Psoas muscle (tissue), 8 donors: ENCODE results near the gene COCH. TPM values are rescaled to one million over a fixed set of nuclear protein-coding genes. Genes with fewer than 3 reads are reported as not detected.
"Not testable (repeated sequence)": the region's sequence is repeated elsewhere in the genome, so short reads cannot be mapped to it uniquely, and the experiment has no call there.

ENCODE experiments used
- ATAC-seq, 4 donors: fragments of 200-7000 bp; cut with Tn5 transposase; one replicate each; pipeline ENCODE4 v1.9.1; 2020; ENCODE audit warnings: moderate library complexity in 3 of 4, mild to moderate bottlenecking in 2 of 4
- DNase-seq, 2 donors: peaks; one replicate each; pipeline ENCODE4 v3.0.0-alpha.2; 2020
- H3K27ac ChIP-seq: fragments of 200-600 bp; one replicate; pipeline ENCODE4 v1.8.0; 2022
- H3K27me3 ChIP-seq, 3 donors: fragments of 200-600 bp in 1 of 3; one replicate each; pipeline versions ENCODE4 v1.6.1 to v1.8.0; 2013 to 2022; ENCODE audit warnings: low read length in 2 of 3, mild to moderate bottlenecking in 2 of 3, moderate library complexity in 1 of 3; ENCODE audit not compliant: insufficient read depth in 3 of 3
- H3K36me3 ChIP-seq, 2 donors: fragments of 200-600 bp in 1 of 2; one replicate each; pipeline versions ENCODE4 v1.6.1 to v1.8.0; 2013 to 2022; ENCODE audit warnings: low read depth in 1 of 2, mild to moderate bottlenecking in 1 of 2, moderate library complexity in 1 of 2; ENCODE audit not compliant: insufficient read depth in 1 of 2
- H3K4me1 ChIP-seq: fragments of 200-600 bp; one replicate; pipeline ENCODE4 v1.8.0; 2022
- H3K4me3 ChIP-seq: fragments of 200-600 bp; one replicate; pipeline ENCODE4 v1.8.0; 2022; ENCODE audit warnings: mild to moderate bottlenecking
- H3K9me3 ChIP-seq: fragments of 200-600 bp; one replicate; pipeline ENCODE4 v1.8.0; 2022
- CTCF ChIP-seq: fragments of 200-600 bp; IDR thresholded peaks from one replicate; pipeline ENCODE4 v1.8.0; 2022; ENCODE audit warnings: antibody characterized with exemption
- WGBS, 3 donors: extraction: QIAGEN DNeasy Blood & Tissue Kit; methylation state at CpG; one replicate each; pipeline versions ENCODE4 v1.1.6 to v1.1.7; 2013; 5-methylcytosine and 5-hydroxymethylcytosine counted together
- intact Hi-C, 2 donors: fragments of 100-400 bp; cut with DNase I; formaldehyde crosslinking; loops; one replicate each; pipeline versions ENCODE4 v1.11.0 to v1.14.2; 2022
- polyA plus RNA-seq, 3 donors: library from polyadenylated mRNA; stranded (reverse); fragments of 200-250 nt; gene quantifications; one replicate each; pipeline ENCODE4 v1.2.3, GENCODE V29; 2013
- total RNA-seq, 4 donors: library from RNA; stranded (reverse); fragmentation: NEBNext Ultra II Directional in 2 of 4; extraction: Animal tissue kit (Norgen Biotek cat#: 25700) in 2 of 4; gene quantifications; one replicate each; pipeline versions ENCODE4 v1.2.1 to v1.2.4, GENCODE V29; 2021 to 2023
- donor health status: healthy with polysubstance abuse.
- donor health status: DM: no; HTN: no; CAD: no; lungs with moderate emphysema.
- donor health status: Bipolar disorder and iron deficiency.
- donor health status: healthy.
- donor health status: DM: yes; HTN: yes; CAD: no.
- donor health status: DM: no; HTN: no; CAD: no.
- donor health status: DM: no; HTN: no; CAD: no.
- donor health status: DM: yes; HTN: yes; CAD: no.

Gene COCH
- total and polyA plus RNA-seq, 7 donors = 0.32 to 1.4 (median 0.52) TPM

DNA sequence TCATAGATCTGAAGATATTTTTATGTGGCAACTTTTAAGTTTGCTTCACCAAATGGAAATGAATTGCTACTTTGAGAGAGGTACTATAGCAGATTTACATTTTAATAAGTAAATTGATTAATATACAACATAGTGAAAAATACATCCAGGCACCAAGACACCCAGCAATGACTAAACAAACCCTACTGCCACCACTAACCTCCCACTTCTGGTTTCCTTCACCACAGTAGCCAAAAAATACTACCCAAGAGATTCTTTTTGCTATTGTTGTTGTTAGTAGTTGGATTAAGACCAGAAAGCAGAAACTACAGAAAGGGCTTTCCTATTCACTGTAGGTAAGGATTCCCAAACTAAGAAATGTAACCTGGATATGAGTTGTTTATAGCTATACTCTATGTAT is 54.1 kb downstream of the COCH start:
- intact Hi-C loops = no loop called here

DNA sequence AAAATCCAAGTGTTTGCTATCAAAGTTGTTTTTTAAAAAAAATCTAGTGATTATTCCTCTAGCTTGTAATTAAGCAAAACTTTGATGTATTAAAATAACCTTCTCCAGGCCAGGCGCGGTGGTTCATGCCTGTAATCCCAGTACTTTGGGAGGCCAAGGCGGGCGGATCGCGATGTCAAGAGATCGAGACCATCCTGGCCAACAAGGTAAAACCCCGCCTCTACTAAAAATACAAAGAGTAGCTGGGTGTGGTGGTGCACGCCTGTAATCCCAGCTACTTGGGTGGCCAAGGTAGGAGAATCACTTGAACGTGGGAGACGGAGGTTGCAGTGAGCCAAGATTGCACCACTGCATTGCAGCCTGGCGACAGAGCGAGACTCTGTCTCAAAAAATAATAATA is 59.6 kb downstream of the COCH start:
- intact Hi-C loops, H3K4me3 ChIP-seq, H3K9me3 ChIP-seq, H3K27me3 ChIP-seq, H3K27ac ChIP-seq, DNase-seq, H3K4me1 ChIP-seq, ATAC-seq: not testable (repeated sequence)
- peaks cover 2 to 74% of the 10 kb centered on the region in 2 donors for H3K36me3 ChIP-seq
- WGBS, 3 donors = 98 to 99% (median 99%) methylated on average over 13 of the region's 13 CpGs

More for the DNA sequence above, 54.1 kb downstream of the COCH start:
- ATAC-seq = peak in 1 of 4 donors; percentile 7
- H3K27ac ChIP-seq = no peak overlapping the region
- TF ChIP-seq CTCF = no peak
- no peak overlapping the region for H3K4me3 ChIP-seq
- H3K27me3 ChIP-seq = no peaks in the 10 kb centered on the region
- peaks cover 2 to 40% of the 10 kb centered on the region in 2 donors for H3K36me3 ChIP-seq
- no peaks in the 10 kb centered on the region for H3K4me1 ChIP-seq
- no peaks in the 10 kb centered on the region for H3K9me3 ChIP-seq
- DNase-seq = no peak

DNA sequence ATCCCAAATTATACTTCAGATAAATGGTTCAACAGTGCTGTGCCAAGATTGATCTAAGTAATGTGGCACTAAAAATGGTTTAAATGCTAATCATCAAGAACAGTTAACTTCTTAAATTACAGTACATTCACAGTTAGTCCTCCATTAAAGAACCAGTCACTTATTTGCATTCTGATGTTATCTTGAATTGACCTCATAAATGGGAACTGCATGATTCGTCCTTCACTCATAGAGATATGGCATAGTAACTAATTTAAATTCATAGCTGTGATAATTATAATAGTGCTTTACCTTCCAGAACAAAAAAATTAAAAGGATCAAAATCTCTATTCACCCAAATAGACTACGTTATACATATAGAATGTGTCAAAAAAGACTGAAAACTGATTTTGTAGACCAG is 61.1 kb downstream of the COCH start:
- H3K27ac ChIP-seq = no peak overlapping the region
- DNase-seq (no peak), ATAC-seq (no peak)
- no peaks in the 10 kb centered on the region for H3K9me3 ChIP-seq
- 93 to 98% (median 96%) methylated on average over 2 of the region's 2 CpGs for WGBS, 3 donors
- H3K4me3 ChIP-seq = no peak overlapping the region
- intact Hi-C loops = no loop called here
- H3K4me1 ChIP-seq = no peaks in the 10 kb centered on the region
- H3K36me3 ChIP-seq = peaks cover 2 to 80% of the 10 kb centered on the region in 2 donors
- TF ChIP-seq CTCF = no peak
- no peaks in the 10 kb centered on the region for H3K27me3 ChIP-seq

DNA sequence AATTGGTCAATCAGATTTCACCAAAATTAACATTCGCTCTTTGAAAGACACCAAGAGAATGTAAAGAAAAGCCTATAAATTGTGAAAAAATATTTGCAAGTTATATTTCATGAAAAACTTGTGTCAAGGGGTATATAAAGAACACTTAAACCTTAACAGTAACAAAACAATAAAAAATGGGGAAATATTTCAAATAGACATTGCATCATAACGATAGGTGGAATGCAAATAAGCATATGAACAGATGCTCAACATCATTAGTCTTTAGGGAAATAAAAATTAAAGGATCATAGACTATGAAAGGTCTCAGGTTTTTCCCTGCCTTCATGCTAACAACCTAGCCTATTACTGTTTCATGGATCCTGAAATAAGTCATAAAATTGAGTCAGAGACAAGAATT is 64.3 kb downstream of the COCH start:
- Histone ChIP-seq H3K4me1 (no peaks in the 10 kb centered on the region), H3K27ac (no peak overlapping the region), H3K27me3 (no peaks in the 10 kb centered on the region), H3K36me3 (peaks cover 2 to 87% of the 10 kb centered on the region in 2 donors), H3K4me3 (no peak overlapping the region), H3K9me3 (no peaks in the 10 kb centered on the region)
- DNase-seq (no peak), ATAC-seq (no peak)
- no peak for TF ChIP-seq CTCF
- WGBS, 3 donors = 90 to 92% (median 91%) methylated on average over 2 of the region's 2 CpGs
- intact Hi-C loops = no loop called here

Other genes with a start within 250 kb of the COCH start
- gene AP4S1, start 151.1 kb downstream of the COCH start, total RNA-seq = 10 to 100 TPM in 1 of 4 donors, 1 to 10 TPM in 3; 4.2 to 13.9 (median 7.2) TPM
- gene AP4S1, start 151.1 kb downstream of the COCH start, polyA plus RNA-seq = 1 to 10 TPM; 4.2 to 9.8 (median 4.8) TPM
- gene STRN3, start 151.8 kb downstream of the COCH start, total RNA-seq = 100 to 1,000 TPM in 2 of 4 donors, 10 to 100 TPM in 2; 80.2 to 154 (median 95.4) TPM
- 10 to 100 TPM; 28.2 to 45.9 (median 31.5) TPM for gene STRN3, start 151.8 kb downstream of the COCH start, polyA plus RNA-seq